Peyer's patch (tissue), 4 donors: ENCODE data around the gene POMP. TPM values are rescaled to one million over a fixed set of nuclear protein-coding genes. Genes with fewer than 3 reads are reported as not detected.

Experiments used
- DNase-seq, 3 donors: peaks; one replicate each; pipeline ENCODE4 v3.0.0-alpha.2; 2017 to 2019
- H3K27ac ChIP-seq, 4 donors: fragments of 200-600 bp; sonication (generic); one replicate each; pipeline ENCODE4 v1.5.1; 2016 to 2019
- H3K27me3 ChIP-seq, 2 donors: fragments of 200-600 bp; sonication (generic); one replicate each; pipeline ENCODE4 v1.5.1; 2019
- H3K36me3 ChIP-seq, 3 donors: fragments of 200-600 bp; sonication (generic); one replicate each; pipeline ENCODE4 v1.5.1; 2016 to 2019
- H3K4me1 ChIP-seq, 4 donors: fragments of 200-600 bp; sonication (generic); one replicate each; pipeline ENCODE4 v1.5.1; 2016 to 2019
- H3K4me3 ChIP-seq, 4 donors: fragments of 200-600 bp; sonication (generic); 1 replicate in 3 of 4; 2 replicates in 1 of 4; pipeline ENCODE4 v1.5.1; 2016 to 2019; ENCODE audit warnings: mild to moderate bottlenecking in 1 of 4
- H3K9me3 ChIP-seq, 4 donors: fragments of 200-600 bp; sonication (generic); one replicate each; pipeline ENCODE4 v1.5.1; 2016 to 2019; ENCODE audit warnings: mild to moderate bottlenecking in 1 of 4
- POLR2A ChIP-seq, 2 donors: fragments of 450-650 bp; IDR thresholded peaks; one replicate each; pipeline ENCODE4 v1.5.1; 2017; ENCODE audit warnings: antibody characterized with exemption in 2 of 2, mild to moderate bottlenecking in 2 of 2, moderate library complexity in 2 of 2
- total RNA-seq, 4 donors: library from RNA; depleted of rRNA; stranded (reverse); fragments of >200 nt; gene quantifications; one replicate each; pipeline ENCODE4 v1.1.0, GENCODE V29; 2016
- TF ChIP-seq, protein P1 (sequence below), 6 experiments: fragments of 450-650 bp in 4 of 6; fragments of 200-600 bp in 2 of 6; sonication (generic) in 1 of 6; IDR thresholded peaks; one replicate each; pipeline ENCODE4 v1.5.1; 2017 to 2019; ENCODE audit warnings: antibody characterized with exemption in 6 of 6, mild to moderate bottlenecking in 3 of 6, moderate library complexity in 1 of 6

Gene POMP
- total RNA-seq, 4 donors from 2014 or later, result 24.3 to 68.8 (median 43.2) TPM

DNA sequence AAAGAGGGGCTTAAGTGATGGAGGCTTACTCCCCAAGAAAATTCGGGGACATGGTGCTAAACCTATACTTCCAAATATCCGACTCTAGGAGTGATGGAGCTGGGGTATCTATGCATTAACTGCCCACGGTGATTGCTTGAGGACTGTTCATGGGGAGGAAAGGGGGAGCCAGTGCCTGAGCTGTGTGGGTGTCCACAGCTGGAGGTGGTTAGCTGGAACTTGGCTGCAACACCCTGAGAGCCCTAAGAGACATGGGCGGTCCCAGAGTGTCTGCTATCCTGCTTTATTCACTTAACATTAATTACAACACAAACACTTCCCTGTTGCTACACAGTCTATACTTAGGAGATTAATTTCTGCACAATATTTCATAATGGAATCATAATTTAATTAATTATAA, 28.1 kb upstream of the POMP start:
- Histone ChIP-seq H3K4me3 (no peak overlapping the region), H3K9me3 (no peaks in the 10 kb centered on the region), H3K4me1 (no peaks in the 10 kb centered on the region), H3K36me3 (no peaks in the 10 kb centered on the region), H3K27me3 (no peaks in the 10 kb centered on the region), H3K27ac (no peak overlapping the region)
- DNase-seq, result no peak
- TF ChIP-seq, protein P1, sequence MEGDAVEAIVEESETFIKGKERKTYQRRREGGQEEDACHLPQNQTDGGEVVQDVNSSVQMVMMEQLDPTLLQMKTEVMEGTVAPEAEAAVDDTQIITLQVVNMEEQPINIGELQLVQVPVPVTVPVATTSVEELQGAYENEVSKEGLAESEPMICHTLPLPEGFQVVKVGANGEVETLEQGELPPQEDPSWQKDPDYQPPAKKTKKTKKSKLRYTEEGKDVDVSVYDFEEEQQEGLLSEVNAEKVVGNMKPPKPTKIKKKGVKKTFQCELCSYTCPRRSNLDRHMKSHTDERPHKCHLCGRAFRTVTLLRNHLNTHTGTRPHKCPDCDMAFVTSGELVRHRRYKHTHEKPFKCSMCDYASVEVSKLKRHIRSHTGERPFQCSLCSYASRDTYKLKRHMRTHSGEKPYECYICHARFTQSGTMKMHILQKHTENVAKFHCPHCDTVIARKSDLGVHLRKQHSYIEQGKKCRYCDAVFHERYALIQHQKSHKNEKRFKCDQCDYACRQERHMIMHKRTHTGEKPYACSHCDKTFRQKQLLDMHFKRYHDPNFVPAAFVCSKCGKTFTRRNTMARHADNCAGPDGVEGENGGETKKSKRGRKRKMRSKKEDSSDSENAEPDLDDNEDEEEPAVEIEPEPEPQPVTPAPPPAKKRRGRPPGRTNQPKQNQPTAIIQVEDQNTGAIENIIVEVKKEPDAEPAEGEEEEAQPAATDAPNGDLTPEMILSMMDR (IDR thresholded peaks at IDR 0.05), result no peak
- TF ChIP-seq POLR2A (IDR thresholded peaks at IDR 0.05), result no peak

DNA sequence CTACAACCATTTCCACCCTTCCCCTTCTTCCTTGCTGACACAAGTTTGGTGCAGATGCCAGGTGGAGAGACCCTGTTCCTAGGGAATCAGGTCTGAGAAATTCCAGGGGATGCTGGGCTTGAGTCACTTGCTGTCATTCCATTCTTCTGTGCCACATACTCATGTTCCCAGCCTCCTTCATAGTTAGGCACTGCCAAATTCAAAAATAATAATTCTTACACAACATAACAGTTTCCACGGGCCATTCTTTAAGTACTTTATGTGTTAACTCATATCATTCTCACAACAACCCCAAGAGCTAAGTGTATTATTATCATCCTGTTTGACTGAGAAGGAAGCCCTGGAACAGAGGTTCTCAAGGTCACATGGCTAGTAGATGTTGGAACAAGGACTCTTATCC, 27.1 kb upstream of the POMP start:
- TF ChIP-seq POLR2A (IDR thresholded peaks at IDR 0.05), result no peak
- TF ChIP-seq, protein P1 (IDR thresholded peaks at IDR 0.05), result no peak
- DNase-seq, result no peak
- no peaks in the 10 kb centered on the region for H3K4me1 ChIP-seq
- H3K4me3 ChIP-seq, result no peak overlapping the region
- no peaks in the 10 kb centered on the region for H3K36me3 ChIP-seq
- H3K27ac ChIP-seq, result no peak overlapping the region
- H3K27me3 ChIP-seq, result no peaks in the 10 kb centered on the region
- no peaks in the 10 kb centered on the region for H3K9me3 ChIP-seq

DNA sequence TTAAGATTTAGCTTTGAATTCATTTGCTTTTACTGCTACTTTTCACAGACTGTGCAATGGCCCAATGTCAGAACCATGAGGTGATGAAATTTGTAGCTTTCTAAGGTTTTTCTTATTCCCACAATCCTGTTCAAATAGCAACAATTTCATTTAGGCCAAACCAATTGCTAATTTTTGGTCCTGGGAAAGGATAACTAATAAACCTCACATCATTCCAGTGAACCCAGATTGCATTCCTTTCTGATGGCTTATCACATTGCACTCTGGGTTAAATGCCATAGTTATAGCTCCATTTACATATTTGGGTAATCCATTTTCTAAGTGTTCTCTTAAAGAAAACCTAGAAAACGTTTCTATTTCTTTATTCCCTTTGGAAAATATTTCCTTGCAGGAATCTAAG, 22.9 kb upstream of the POMP start:
- Histone ChIP-seq H3K36me3 (no peaks in the 10 kb centered on the region), H3K4me1 (no peaks in the 10 kb centered on the region), H3K27me3 (no peaks in the 10 kb centered on the region), H3K27ac (no peak overlapping the region), H3K9me3 (no peaks in the 10 kb centered on the region), H3K4me3 (no peak overlapping the region)
- TF ChIP-seq POLR2A (IDR thresholded peaks at IDR 0.05), result no peak
- TF ChIP-seq, protein P1 (IDR thresholded peaks at IDR 0.05), result no peak
- DNase-seq, result no peak

DNA sequence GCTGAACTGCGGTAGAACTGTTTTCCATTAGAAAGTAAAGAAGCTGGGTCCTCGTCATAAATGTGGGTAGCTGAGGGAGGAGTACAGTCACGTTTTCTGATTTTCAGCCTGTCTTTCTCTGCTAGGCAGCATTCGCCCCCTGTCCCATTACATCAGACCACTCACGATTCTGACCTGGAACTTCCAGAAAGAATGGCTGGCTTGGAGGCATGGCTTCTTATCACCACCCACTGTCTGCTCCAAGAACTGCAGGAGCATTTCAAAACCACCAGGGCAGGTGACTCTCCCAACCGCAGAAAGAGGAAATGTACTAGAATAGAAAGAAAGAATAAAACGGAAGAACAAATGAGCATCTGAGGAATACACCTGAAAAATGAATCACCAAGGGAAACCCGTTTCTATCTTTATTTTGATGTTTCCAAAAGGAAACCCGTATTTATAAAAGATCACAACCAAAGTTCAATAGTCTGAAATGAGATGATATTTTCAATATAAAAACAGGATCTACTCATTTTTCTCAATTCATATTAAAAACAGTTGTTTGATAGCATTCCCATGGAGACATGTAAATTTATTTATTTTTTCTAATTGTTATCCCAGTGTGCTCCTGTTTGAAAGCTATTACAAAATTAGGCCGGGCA, 22.1 kb upstream of the POMP start:
- peak overlapping the region in 1 of 4 donors; percentile 18 for H3K27ac ChIP-seq
- no peak overlapping the region for H3K4me3 ChIP-seq
- no peaks in the 10 kb centered on the region for H3K27me3 ChIP-seq
- no peaks in the 10 kb centered on the region for H3K4me1 ChIP-seq
- TF ChIP-seq, protein P1 (IDR thresholded peaks at IDR 0.05), result peak; percentile 24 to 92 (median 76)
- no peak for TF ChIP-seq POLR2A (IDR thresholded peaks at IDR 0.05)
- no peaks in the 10 kb centered on the region for H3K9me3 ChIP-seq
- H3K36me3 ChIP-seq, result no peaks in the 10 kb centered on the region
- DNase-seq, result peak in 2 of 3 donors; percentile 65 to 85

DNA sequence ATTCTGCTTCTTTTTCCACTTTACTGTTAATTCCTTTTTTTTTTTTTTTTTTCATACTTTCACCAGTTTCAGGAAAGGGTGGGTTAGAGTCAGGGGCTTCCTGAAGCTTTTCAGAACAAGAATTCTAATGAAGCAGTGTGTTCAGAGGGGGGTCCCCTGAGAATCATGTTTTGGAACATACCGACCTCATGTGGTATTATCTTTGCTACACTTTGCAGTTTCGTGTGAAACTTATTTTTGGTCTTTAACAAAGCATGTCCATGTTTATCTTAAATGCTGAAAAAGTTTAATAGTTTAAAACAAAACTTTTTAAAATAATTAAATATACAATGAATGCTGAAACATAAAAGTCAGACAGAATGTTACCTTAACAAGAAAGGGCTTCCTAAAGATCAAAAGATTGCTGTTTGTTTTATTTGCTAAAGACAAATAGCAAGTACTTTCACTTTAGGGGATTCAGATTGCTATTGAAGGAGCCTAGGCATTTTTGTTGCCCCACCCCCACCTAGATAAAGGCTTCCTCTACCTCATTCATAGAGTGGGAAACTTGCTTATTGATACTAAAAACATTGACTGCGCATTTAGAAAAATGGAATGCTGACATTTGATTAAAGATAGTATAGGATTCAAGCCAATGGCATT, 21.1 kb upstream of the POMP start:
- no peaks in the 10 kb centered on the region for H3K9me3 ChIP-seq
- H3K27ac ChIP-seq, result peak overlapping the region in 1 of 4 donors; percentile 6
- no peaks in the 10 kb centered on the region for H3K36me3 ChIP-seq
- TF ChIP-seq, protein P1 (IDR thresholded peaks at IDR 0.05), result no peak
- TF ChIP-seq POLR2A (IDR thresholded peaks at IDR 0.05), result no peak
- H3K4me1 ChIP-seq, result no peaks in the 10 kb centered on the region
- no peak overlapping the region for H3K4me3 ChIP-seq
- H3K27me3 ChIP-seq, result no peaks in the 10 kb centered on the region
- DNase-seq, result peak in 1 of 3 donors; percentile 22
